Measurements from ENCODE around the gene MYO18B.

The MYO18B gene

DNA sequence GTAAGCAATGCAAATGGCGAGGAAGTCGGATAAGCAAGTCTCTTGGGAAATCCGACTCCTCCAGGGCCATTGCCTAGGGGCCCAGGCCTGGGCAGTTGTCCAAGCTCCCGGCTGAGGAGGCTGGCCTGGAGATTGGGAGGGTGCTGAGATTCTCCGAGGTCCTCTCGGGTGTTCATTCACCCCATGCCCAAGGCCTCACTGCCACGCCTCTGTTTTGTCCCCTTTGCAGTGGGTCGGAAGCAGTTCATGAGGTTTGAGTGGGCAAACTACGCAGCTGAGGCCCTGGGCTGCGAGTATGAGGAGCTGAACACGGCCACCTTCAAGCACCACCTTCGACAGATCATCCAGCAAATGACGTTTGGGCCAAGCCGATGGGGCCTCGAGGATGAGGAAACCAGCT, 81.3 kb downstream of the MYO18B start:
- no peak for DNase-seq (ENCODE audit: low spot score)

DNA sequence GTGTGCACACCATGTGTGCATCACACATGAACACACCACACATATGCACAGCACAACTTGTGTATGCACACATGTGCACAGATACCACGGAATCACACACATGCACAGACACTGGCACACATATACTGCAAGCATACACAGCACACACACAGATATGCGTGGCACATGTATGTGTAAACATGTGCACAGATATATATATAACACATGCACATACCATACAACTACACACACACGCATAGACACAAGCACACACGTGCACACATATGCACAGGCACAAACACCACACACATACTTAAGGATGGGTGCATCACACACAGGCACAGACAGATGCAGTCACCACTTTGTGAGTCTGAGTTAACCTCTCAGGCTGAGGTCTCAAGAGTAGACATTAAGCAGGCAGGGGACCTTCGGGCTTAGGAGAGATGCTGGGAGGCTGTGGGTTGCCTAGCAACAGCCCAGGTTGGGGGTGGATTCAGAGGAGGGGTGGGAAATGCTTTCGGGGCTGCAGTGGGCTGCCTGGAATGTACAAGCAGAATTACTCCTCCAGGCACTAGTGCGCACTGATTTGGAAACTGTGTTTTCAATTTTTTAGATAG, 82.9 kb downstream of the MYO18B start:
- no peak for DNase-seq (ENCODE audit: low spot score)

GRCh38 chr22:25827415-25827814, 85.4 kb downstream of the MYO18B start:
- DNase-seq (ENCODE audit: low spot score), result no peak

- no peak for DNase-seq (ENCODE audit: low spot score)
These were observed 86.4 kb downstream of the MYO18B start for GRCh38 chr22:25828422-25828821.

DNA sequence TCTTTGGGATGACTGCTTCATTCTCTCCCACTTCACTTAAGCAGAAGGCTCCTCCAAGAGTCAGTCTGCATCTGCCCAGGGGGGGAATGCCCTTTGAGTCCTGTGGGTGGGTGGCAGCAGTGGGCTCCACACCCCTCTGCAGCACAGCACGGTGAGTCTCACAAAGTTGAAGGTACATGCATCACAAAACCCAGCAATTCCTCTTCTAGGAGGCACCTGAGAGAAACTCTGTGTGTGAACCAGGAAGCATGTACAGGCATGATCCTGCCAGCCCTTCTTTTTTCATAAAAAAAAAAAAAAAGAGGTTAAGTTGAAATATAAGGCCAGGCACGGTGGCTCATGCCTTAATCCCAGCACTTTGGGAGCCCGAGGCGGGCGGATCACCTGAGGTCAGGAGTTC, 87.2 kb downstream of the MYO18B start:
- no peak for DNase-seq (ENCODE audit: low spot score)

GRCh38 chr22:25829808-25830777, 88.1 kb downstream of the MYO18B start:
- no peak for DNase-seq (ENCODE audit: low spot score)

GRCh38 chr22:25833091-25833490, 91.1 kb downstream of the MYO18B start:
- DNase-seq (ENCODE audit: low spot score), result no peak

- DNase-seq (ENCODE audit: low spot score), result no peak
These were observed 91.7 kb downstream of the MYO18B start for GRCh38 chr22:25833676-25834075.

DNA sequence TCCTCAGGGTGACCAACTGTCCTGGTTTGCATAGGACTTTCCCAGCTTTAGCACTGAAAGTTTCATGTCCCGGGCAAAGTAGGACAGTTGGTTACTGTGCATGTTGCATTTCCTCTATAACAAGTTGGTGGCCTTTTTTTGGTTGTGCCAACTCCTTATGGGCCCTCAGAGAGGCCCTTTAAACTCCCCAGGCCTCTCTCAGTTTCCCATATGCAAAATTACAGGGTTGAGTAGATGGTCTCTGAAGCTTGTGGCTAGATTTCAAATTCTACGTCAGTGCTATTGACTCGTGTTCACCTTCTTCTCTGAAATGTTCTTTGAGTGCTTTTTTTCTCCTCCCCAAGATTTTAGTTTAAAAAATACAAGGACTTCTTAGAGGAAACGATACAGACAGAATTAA, 92.5 kb downstream of the MYO18B start:
- DNase-seq (ENCODE audit: low spot score), result no peak

- no peak for DNase-seq (ENCODE audit: low spot score)
These were observed 93.4 kb downstream of the MYO18B start for GRCh38 chr22:25835348-25835747.

DNA sequence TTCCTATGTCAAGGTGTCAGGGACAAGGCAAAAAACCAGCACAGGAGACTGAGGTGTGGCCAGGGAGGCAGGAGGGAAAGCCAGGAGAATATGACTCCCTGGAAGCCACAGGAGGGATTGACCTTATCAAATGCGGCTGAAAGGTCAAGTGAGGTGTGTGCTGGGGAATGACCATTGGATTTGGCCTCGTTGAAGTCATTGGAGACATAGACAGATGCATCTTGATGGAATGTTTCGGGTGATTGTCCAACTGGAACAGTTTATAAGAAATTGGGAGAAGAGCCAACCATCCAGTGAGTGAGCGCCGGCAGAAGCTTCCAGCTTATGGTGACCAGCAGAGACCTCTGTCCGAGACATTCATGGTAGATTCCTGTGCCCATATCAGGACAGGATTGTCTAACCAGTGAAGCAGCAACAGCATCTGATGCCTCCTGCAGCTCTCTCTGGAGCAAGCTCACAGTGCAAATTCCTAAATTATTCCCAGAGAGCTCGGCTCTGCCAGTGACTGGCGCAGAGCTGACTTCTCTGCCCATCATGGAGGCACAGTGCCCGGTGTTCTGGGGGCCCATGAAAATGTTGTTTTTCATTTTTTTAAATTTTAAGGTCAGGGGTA, 95.4 kb downstream of the MYO18B start:
- DNase-seq (ENCODE audit: low spot score), result no peak

DNA sequence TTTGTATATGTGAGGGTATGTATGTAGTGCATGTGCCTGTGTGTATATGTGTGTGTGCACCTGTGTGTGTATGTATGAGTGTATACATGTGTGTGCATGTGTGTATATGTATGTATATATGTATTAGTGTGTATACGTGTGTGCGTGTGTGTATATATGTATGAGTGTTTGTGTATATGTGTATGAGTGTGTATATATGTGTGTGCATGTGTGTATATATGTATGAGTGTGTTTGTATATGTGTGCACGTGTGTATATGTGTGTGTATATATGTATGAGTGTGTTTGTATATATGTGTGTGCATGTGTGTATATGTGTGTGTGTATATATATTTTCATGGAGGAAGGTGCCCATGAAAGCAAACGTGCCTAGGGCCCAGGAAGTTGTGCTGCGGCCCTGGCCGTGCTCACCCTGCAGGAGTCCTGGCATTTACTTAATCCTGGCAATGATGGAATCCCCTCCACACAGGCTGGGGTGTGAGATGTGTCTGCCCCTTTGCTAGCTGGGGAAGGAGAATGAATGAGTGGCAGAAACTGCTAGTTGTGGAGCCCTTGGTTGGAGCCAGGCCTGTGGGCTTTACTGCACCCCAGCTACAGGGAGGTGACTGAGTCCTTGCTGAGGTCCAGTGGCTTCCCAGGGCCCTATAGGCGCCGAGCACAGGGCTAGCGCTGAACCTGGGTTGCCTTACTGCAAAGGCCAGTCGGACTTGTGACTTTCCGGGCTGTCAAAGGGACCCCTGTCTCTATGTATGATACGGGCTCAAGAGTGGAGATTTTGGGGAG, 97.2 kb downstream of the MYO18B start:
- no peak for DNase-seq (ENCODE audit: low spot score)

DNA sequence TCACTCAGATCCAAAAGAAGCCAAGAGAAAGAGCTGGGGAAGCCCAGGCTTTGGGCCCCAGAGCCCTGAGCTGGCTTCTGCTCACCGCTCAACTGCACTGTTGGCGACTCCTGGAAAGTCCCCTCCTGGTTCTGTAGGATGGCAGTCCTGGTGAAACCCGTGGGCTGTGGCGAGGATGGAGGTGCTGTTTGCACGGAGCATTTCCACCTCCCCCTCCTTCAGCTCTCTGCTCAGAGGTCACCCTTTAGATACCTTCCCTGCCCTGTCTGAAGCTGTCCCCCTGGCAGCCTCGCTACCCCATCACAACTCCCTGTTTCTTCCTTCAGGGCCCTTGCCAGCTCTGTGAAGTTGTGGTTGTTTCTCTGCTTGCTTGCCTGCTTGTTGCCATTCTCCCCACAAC, 97.8 kb downstream of the MYO18B start:
- DNase-seq (ENCODE audit: low spot score), result no peak

DNA sequence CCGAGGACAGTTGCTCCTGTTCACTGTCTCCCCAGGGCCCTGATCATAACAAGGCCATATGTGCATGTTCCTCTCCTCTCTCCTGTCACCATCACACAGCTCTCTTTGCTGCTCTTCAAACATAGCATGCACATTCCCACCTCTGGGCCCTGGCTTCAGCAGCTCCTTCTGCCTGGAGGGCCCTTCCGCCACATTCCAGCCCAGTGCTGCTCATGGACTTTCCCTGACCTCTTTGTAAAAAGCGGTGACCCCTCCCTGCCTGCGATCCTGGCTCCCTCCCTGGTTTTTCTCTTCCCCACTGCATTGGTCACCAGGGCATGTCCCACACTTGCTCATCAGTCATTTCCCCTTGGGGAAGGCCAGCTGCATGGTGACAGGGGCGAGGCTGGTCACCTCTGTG, 98.2 kb downstream of the MYO18B start:
- no peak for DNase-seq (ENCODE audit: low spot score)

- DNase-seq (ENCODE audit: low spot score), result no peak
These were observed 98.9 kb downstream of the MYO18B start for GRCh38 chr22:25840891-25841290.

DNA sequence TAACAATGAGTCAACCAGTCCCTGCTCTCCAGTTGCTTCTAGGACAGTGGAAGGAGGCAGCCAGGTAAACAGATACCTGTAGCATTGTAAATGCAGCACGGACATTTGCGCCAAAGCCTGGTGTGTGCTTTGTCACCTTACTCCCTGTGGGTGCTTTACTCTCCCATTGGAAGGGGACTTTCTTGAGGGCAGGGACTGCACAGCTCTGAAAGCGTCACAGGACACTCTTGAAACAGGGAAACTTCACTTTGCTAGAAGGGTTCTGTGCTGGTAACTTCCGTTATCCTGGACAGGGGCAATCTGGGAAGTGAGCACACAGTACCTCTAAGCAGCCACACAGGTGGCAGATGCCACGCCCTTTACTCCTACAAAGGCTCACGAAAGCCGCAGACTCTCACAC, 99.8 kb downstream of the MYO18B start:
- no peak for DNase-seq (ENCODE audit: low spot score)

DNA sequence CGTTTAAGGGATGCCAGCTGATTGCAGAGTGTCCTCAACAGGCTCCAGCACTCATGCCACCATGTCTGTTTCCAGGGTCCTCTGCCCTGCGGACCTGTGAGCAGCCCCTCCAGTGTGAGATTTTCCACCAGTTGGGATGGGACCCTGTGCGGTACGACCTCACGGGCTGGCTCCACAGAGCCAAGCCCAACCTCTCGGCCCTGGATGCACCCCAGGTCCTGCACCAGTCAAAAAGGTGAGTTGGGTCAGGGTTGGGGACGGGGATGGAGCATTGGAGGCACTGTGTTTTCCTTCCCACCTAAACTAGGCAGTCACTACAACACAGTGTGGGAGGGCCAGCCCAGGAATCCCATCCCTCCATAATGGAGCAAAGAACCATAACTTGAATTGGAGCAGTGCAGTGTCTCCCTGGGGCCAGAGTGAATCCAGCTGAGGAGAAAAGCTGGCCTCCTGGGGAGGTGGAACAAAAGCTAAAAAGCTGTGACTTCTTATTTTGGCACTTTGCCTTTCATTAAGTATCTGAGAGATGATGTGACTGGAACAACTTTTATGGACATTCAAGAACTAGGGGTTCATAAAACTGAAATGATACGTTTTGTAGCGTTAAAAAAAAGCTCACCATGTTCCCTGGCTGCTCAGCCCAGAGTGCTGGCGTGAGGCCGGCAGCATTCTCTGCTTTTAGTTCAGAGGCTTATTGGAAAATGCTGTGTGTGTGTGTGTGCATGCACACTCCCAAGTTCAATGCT, 101.8 kb downstream of the MYO18B start:
- no peak for DNase-seq (ENCODE audit: low spot score)

DNA sequence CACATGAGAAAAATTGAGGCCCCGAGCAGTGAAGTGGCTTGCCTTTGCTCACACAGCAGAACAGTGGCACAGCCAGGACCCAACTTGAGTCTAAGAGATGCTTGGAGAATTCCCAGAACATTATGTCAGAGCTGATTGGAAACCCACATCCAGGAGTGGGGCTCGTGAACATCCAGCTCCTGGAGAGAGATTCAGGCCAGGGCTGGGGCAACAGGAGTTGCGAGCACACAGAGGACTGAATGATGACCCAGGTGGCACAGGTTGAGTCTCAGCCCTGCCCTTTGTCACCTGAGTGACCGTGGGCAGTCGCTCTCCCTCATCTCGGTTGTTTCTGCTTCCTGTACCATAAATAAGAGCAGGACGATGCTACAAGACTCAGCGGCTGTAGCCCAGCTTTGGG, 102.6 kb downstream of the MYO18B start:
- DNase-seq (ENCODE audit: low spot score), result no peak

DNA sequence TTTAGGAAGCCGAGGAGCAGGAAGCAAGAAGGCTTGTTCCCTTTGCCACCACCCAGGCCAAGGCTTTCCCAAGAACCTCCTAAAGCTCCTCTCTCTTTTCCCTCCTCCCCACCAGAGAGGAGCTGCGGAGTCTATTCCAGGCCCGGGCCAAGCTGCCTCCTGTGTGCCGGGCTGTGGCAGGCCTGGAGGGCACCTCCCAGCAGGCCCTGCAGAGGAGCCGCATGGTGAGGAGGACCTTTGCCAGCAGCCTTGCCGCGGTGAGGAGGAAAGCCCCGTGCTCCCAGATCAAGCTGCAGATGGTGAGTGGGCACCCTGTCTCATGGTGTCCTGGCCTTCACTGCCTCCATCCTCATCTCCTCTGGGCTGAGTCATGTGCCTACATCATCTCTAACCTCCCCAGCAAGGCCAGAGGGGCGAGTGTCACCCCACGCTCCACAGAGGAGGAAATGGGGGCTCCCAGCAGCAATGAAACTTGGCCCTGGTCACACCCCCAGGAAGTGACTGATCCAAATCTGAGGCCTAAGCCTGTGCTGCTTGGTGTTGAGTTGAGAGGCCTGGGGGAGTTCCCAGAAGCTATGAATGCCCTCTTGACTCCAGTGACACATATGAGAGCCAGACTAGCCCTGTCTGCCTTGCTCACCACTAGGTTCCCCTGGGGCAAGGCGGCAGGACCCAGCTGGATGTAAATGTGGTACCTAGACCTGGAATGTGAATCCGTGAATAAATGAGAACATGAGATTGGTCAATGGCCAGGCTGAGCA, 104.2 kb downstream of the MYO18B start:
- DNase-seq (ENCODE audit: low spot score), result no peak

- no peak for DNase-seq (ENCODE audit: low spot score)
These were observed 105.5 kb downstream of the MYO18B start for GRCh38 chr22:25847451-25847850.

DNA sequence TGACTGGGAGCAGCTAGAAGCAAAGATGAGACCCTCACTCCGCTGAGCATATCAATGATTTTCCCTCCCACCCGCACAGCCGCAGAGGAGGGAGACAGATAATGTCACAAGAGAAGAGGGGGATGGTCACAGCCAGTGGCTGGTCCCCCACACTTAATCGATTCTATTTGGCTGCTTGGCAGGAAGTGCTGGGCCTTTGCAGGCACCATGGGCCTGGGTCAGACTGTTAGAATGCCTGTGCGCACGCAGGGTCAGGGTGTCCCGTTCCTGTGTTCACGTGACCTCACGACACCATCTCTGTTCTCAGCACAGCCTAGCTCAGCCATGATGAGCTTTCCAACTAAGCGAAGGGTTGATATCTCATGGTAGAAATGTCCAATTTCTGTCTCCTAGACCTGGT, 107.0 kb downstream of the MYO18B start:
- no peak for DNase-seq (ENCODE audit: low spot score)

Measured in iPS-NIHi11 (cell line).